Coronary artery (tissue), 2 donors: Measurements from ENCODE around the gene SULT2B1.

ENCODE experiments used
- DNase-seq: peaks from one replicate; pipeline ENCODE4 v3.0.0-alpha.2; 2017; ENCODE audit warnings: low spot score
- H3K27ac ChIP-seq, 2 donors: fragments of 200-600 bp; sonication (generic); one replicate each; pipeline ENCODE4 v1.5.1; 2016 to 2019
- H3K4me3 ChIP-seq: fragments of 200-600 bp; sonication (generic); 2 replicates; pipeline ENCODE4 v1.5.1; 2016; ENCODE audit warnings: mild to moderate bottlenecking, moderate library complexity
- CTCF ChIP-seq: fragments of 200-600 bp; sonication (generic); IDR thresholded peaks from one replicate; pipeline ENCODE4 v1.5.1; 2019; ENCODE audit warnings: antibody characterized with exemption

The SULT2B1 gene

GRCh38 chr19:48541813-48542212 lies 10.2 kb upstream of the SULT2B1 start:
- DNase-seq = no peak
- no peak overlapping the region for H3K4me3 ChIP-seq
- no peak overlapping the region for H3K27ac ChIP-seq
- no peak for TF ChIP-seq CTCF

- H3K4me3 ChIP-seq = no peak overlapping the region
- H3K27ac ChIP-seq = no peak overlapping the region
- no peak for DNase-seq
- TF ChIP-seq CTCF = no peak
These were observed 8.8 kb upstream of the SULT2B1 start for GRCh38 chr19:48543121-48543710.

DNA sequence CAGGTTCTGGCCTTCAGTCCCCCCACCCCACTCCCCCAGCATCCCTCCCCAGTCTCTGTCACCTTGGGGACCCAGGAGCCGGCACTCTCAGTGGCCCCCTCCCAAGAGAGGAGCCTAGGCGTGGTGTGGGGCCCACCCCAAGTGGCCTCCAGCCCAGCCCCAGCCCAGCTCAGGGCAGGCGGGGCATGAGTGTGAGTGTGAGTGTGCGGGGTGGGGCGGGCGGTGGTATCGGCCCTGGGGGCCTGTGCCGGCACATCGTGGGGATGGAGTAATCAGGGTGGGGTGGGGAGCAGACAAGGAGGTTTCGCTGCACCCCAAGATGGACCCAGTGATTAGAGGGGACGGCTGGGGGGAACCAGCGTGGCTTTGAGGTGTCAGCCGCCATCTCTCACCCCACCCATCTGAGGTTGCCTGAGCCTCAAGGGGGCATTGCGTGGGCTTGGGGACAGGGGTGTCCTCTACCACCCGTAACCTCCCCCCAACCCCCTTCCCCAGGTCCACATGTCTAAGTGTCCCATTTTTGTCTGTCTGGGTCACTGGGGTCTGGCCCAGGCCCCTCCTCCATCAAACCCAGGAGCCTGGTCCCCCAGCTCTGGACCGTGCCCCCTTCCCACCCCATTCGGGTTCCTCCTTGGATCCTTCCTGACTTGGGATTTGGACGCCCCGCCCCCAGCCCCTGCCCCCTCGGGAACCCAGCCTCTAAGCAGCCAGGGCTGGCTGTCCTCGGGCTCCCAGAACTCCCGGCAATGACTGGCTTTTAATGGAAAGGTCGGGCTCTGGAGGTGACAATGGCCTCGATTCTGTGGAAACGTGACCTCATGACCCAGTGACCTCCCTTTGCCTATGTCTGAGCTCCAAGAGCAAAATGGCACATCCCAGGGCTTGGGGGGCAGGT lies 6.9 kb upstream of the SULT2B1 start:
- no peak for TF ChIP-seq CTCF
- H3K4me3 ChIP-seq = no peak overlapping the region
- H3K27ac ChIP-seq = no peak overlapping the region
- DNase-seq = no peak

GRCh38 chr19:48547722-48548121 lies 4.2 kb upstream of the SULT2B1 start:
- DNase-seq = no peak
- H3K27ac ChIP-seq = no peak overlapping the region
- no peak for TF ChIP-seq CTCF
- H3K4me3 ChIP-seq = no peak overlapping the region

- no peak overlapping the region for H3K4me3 ChIP-seq
- TF ChIP-seq CTCF = no peak
- no peak overlapping the region for H3K27ac ChIP-seq
- DNase-seq = no peak
These were observed 3.6 kb upstream of the SULT2B1 start for GRCh38 chr19:48548253-48548911.

- no peak overlapping the region for H3K27ac ChIP-seq
- DNase-seq = no peak
- H3K4me3 ChIP-seq = no peak overlapping the region
- TF ChIP-seq CTCF = no peak
These were observed 2.6 kb upstream of the SULT2B1 start for GRCh38 chr19:48549380-48549779.
